SK-N-MC (cell line): Measurements from ENCODE around the gene FCHSD1.

Experiments
- EZH2 ChIP-seq: fragments of 200-600 bp; sonication (generic); IDR thresholded peaks from one replicate; pipeline ENCODE4 v1.6.1; 2017; ENCODE audit warnings: antibody characterized with exemption
- POLR2AphosphoS5 ChIP-seq: IDR thresholded peaks from 2 replicates; pipeline ENCODE4 v1.6.1; 2012; ENCODE audit warnings: mild to moderate bottlenecking, low read depth, low read length, borderline replicate concordance

GRCh38 chr5:141608046-141608445 lies 43.2 kb downstream of the FCHSD1 start:
- TF ChIP-seq POLR2AphosphoS5 (no peak), EZH2 (no peak)
